Peyer's patch (tissue), 4 donors: Measurements from ENCODE around the gene SLC22A6.

Experiments used
- POLR2A ChIP-seq, 2 donors: fragments of 450-650 bp; IDR thresholded peaks; one replicate each; pipeline ENCODE4 v1.5.1; 2017; ENCODE audit warnings: antibody characterized with exemption in 2 of 2, mild to moderate bottlenecking in 2 of 2, moderate library complexity in 2 of 2
- TF ChIP-seq, protein P1 (sequence below), 6 experiments: fragments of 450-650 bp in 4 of 6; fragments of 200-600 bp in 2 of 6; sonication (generic) in 1 of 6; IDR thresholded peaks; one replicate each; pipeline ENCODE4 v1.5.1; 2017 to 2019; ENCODE audit warnings: antibody characterized with exemption in 6 of 6, mild to moderate bottlenecking in 3 of 6, moderate library complexity in 1 of 6

DNA sequence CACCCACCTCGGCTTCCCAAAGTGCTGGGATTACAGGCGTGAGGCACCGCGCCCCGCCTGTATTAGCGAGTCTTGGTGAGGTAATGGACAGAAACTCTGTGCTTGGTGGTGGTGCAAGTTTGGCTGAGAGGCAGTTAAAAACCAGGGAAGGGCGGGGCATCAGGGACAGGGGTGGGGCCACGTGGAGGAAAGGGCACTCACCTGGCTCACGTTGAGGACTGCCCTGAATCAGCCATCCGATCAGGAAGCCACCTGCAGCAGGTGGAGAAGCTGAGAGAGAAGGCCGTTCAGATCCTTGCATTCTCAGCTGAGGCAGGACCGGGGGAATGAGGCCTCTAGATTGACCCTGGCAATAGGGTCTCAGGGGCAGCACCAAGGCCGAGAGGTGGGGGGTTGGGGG is 51.5 kb downstream of the SLC22A6 start:
- no peak for TF ChIP-seq POLR2A (IDR thresholded peaks at IDR 0.05)
- TF ChIP-seq, protein P1, sequence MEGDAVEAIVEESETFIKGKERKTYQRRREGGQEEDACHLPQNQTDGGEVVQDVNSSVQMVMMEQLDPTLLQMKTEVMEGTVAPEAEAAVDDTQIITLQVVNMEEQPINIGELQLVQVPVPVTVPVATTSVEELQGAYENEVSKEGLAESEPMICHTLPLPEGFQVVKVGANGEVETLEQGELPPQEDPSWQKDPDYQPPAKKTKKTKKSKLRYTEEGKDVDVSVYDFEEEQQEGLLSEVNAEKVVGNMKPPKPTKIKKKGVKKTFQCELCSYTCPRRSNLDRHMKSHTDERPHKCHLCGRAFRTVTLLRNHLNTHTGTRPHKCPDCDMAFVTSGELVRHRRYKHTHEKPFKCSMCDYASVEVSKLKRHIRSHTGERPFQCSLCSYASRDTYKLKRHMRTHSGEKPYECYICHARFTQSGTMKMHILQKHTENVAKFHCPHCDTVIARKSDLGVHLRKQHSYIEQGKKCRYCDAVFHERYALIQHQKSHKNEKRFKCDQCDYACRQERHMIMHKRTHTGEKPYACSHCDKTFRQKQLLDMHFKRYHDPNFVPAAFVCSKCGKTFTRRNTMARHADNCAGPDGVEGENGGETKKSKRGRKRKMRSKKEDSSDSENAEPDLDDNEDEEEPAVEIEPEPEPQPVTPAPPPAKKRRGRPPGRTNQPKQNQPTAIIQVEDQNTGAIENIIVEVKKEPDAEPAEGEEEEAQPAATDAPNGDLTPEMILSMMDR (IDR thresholded peaks at IDR 0.05): no peak
